K562 (cell line): Measurements from ENCODE around the gene GADD45B. TPM values are rescaled to one million over a fixed set of nuclear protein-coding genes. Genes with fewer than 3 reads are reported as not detected.

Source experiments
- BRCA1 ChIP-seq, 2 experiments: fragments of 450-650 bp in 1 of 2; sonication (generic) in 1 of 2; formaldehyde crosslinking in 1 of 2; IDR thresholded peaks; 2 replicates each; pipeline versions ENCODE4 v1.5.0 to v1.6.1; 2017 to 2020; ENCODE audit warnings: mild to moderate bottlenecking in 1 of 2, missing genetic modification reagents in 1 of 2
- CREBBP ChIP-seq: IDR thresholded peaks from one replicate; pipeline ENCODE4 v1.6.1; 2012; ENCODE audit warnings: low read depth, mild to moderate bottlenecking, control low read depth, inconsistent platforms, low read length
- CUX1 ChIP-seq: fragments of 200-800 bp; sonication (Bioruptor generic); IDR thresholded peaks from 2 replicates; pipeline ENCODE4 v1.6.1; 2016; ENCODE audit warnings: missing genetic modification characterization, missing compliant biosample characterization
- DACH1 ChIP-seq: fragments of 450-650 bp; IDR thresholded peaks from 2 replicates; pipeline ENCODE4 v1.6.1; 2018; ENCODE audit not compliant: partially characterized antibody
- DIDO1 ChIP-seq: fragments of 450-650 bp; IDR thresholded peaks from 2 replicates; pipeline ENCODE4 v1.6.1; 2016; ENCODE audit warnings: low read depth, missing biosample characterization, missing genetic modification characterization
- ELF1 ChIP-seq: fragments of 200-800 bp; sonication (Bioruptor generic); IDR thresholded peaks from 2 replicates; pipeline ENCODE4 v1.6.1; 2016; ENCODE audit warnings: missing genetic modification characterization, missing compliant biosample characterization
- FIP1L1 ChIP-seq: fragments of 200-400 bp; formaldehyde crosslinking; IDR thresholded peaks from 2 replicates; pipeline ENCODE4 v1.6.1; 2018; ENCODE audit warnings: mild to moderate bottlenecking, low read depth, low read length; ENCODE audit not compliant: poor library complexity, severe bottlenecking
- KLF10 ChIP-seq: fragments of 250-450 bp; sonication (Bioruptor Pico); IDR thresholded peaks from 2 replicates; pipeline ENCODE4 v1.6.1; 2021; ENCODE audit warnings: matching md5 sums
- SIN3A ChIP-seq, 2 experiments: fragments of 150-350 bp in 1 of 2; IDR thresholded peaks; 2 replicates each; pipeline ENCODE4 v1.6.1; 2011 to 2016; ENCODE audit warnings: borderline replicate concordance in 2 of 2, low read depth in 2 of 2, low read length in 2 of 2, mild to moderate bottlenecking in 2 of 2, moderate library complexity in 2 of 2; ENCODE audit not compliant: control insufficient read depth in 1 of 2
- THRB ChIP-seq: fragments of 450-650 bp; formaldehyde crosslinking; conservative IDR thresholded peaks from 2 replicates; pipeline ENCODE4 v1.4.0; 2022; ENCODE audit warnings: mild to moderate bottlenecking, missing genetic modification characterization
- XRCC4 ChIP-seq: IDR thresholded peaks from one replicate; pipeline ENCODE4 v1.6.1; 2011; ENCODE audit not compliant: insufficient read depth, insufficient read length; ENCODE audit errors: extremely low read depth
- YBX1 ChIP-seq: fragments of 450-650 bp; IDR thresholded peaks from 2 replicates; pipeline ENCODE4 v1.7.1; 2016; ENCODE audit warnings: mild to moderate bottlenecking
- ZBTB43 ChIP-seq: sonication (generic); formaldehyde crosslinking; IDR thresholded peaks from 2 replicates; pipeline ENCODE4 v1.8.0; 2023; ENCODE audit warnings: mild to moderate bottlenecking, missing genetic modification reagents
- ZBTB9 ChIP-seq: fragments of 450-650 bp; formaldehyde crosslinking; IDR thresholded peaks from 2 replicates; pipeline ENCODE4 v1.4.0; 2020; ENCODE audit warnings: mild to moderate bottlenecking, moderate library complexity
- ZNF232 ChIP-seq: sonication (generic); formaldehyde crosslinking; IDR thresholded peaks from 2 replicates; pipeline ENCODE4 v1.8.0; 2022; ENCODE audit warnings: mild to moderate bottlenecking, missing genetic modification reagents
- ZNF408 ChIP-seq: fragments of 250-450 bp; sonication (Bioruptor Pico); IDR thresholded peaks from 2 replicates; pipeline ENCODE4 v1.4.0; 2020; ENCODE audit warnings: low read depth, mild to moderate bottlenecking, moderate library complexity
- ZNF766 ChIP-seq: fragments of 200-800 bp; sonication (Bioruptor generic); conservative IDR thresholded peaks from 2 replicates; pipeline ENCODE4 v1.6.1; 2016; ENCODE audit warnings: missing genetic modification characterization, missing compliant biosample characterization
- polyA plus RNA-seq, 8 experiments: library from polyadenylated mRNA; depleted of rRNA in 4 of 8; stranded (reverse) in 5 of 8; unstranded in 3 of 8; fragments of >200 nt; fragmentation: Nextera tagmentation in 2 of 8; fragmentation: Illumina TruSeq in 1 of 8; extraction: Ambion mirVana in 2 of 8; extraction: Trizol in 1 of 8; gene quantifications; 2 replicates each; pipeline versions ENCODE4 v1.2.1 to v1.2.3, GENCODE V29; 2011 to 2014; ENCODE audit warnings: inconsistent platforms in 1 of 8, missing spikeins in 1 of 8
- total RNA-seq, 7 experiments: library from RNA; depleted of rRNA in 6 of 7; stranded (reverse); fragments of >200 nt in 6 of 7; fragmentation: Illumina TruSeq in 2 of 7; extraction: Trizol in 2 of 7; gene quantifications; 2 replicates each; pipeline versions ENCODE4 v1.2.1 to v1.2.3, GENCODE V29; 2011 to 2021; ENCODE audit warnings: low replicate concordance in 1 of 7

The GADD45B gene
- total and polyA plus RNA-seq, 9 of the 15 experiments (the other 6 are each of a cell fraction or from before 2014, with no cell fraction given) = 0.06 to 4.1 (median 2.1) TPM

- TF ChIP-seq ZBTB43 (CRISPR knock-in tag) (no peak), ZNF766 (peak; percentile 77; the same call in 1 of the 2 replicates), ELF1 (tag) (peak; percentile 98), XRCC4 (no peak), ZNF408 (CRISPR knock-in tag) (no peak), ZNF232 (CRISPR knock-in tag) (no peak), DACH1 (no peak), THRB (CRISPR knock-in tag) (peak; percentile 93; the same call in 1 of the 2 replicates), DIDO1 (tag) (0 out of 2 replicates have a peak, but pooled peaks have one; percentile 46), CREBBP (no peak), FIP1L1 (no peak), SIN3A (IDR thresholded peaks at IDR 0.05; ENCODE audit: borderline replicate concordance in 2 of 2, control insufficient read depth in 1 of 2, low read depth in 2 of 2, low read length in 2 of 2) (peak; percentile 57 to 83; a peak in 1 of 4 replicates), YBX1 (no peak), CUX1 (CRISPR knock-in tag) (no peak), ZBTB9 (peak; percentile 81; the same call in 1 of the 2 replicates), BRCA1 (IDR thresholded peaks at IDR 0.05) (no peak), BRCA1 (CRISPR knock-in tag; IDR thresholded peaks at IDR 0.05) (no peak), KLF10 (CRISPR knock-in tag) (no peak)
These were observed 48.3 kb upstream of the GADD45B start, which contains the start of gene TIMM13 (continued) for GRCh38 chr19:2427429-2428320.
